GM18511 (cell line): ENCODE measurements around the gene NFATC1.
A peak's percentile ranks its signal among the peaks of the same experiment; 100 is the strongest.
"Not testable (repeated sequence)": the region's sequence is repeated elsewhere in the genome, so short reads cannot be mapped to it uniquely, and the experiment has no call there.

ENCODE experiments used
- ATAC-seq: cut with Tn5 transposase; IDR thresholded peaks from one replicate; pipeline ENCODE4 v1.9.1; 2021; ENCODE audit warnings: mild to moderate bottlenecking, moderate library complexity; ENCODE audit not compliant: unreplicated experiment

NFATC1 gene

GRCh38 chr18:79502782-79503181 lies 107.1 kb downstream of the NFATC1 start:
- no peak for ATAC-seq

GRCh38 chr18:79503406-79503805 lies 107.7 kb downstream of the NFATC1 start:
- ATAC-seq = no peak

GRCh38 chr18:79504034-79504433 lies 108.3 kb downstream of the NFATC1 start:
- no peak for ATAC-seq

- not testable (repeated sequence) for ATAC-seq
These were observed 108.8 kb downstream of the NFATC1 start for GRCh38 chr18:79504495-79504894.

GRCh38 chr18:79505465-79505864 lies 109.7 kb downstream of the NFATC1 start:
- not testable (repeated sequence) for ATAC-seq

GRCh38 chr18:79506191-79507075 lies 110.7 kb downstream of the NFATC1 start:
- ATAC-seq = peak; percentile 33

- no peak for ATAC-seq
These were observed 111.4 kb downstream of the NFATC1 start for GRCh38 chr18:79507076-79507545.

GRCh38 chr18:79507546-79508480 lies 112.1 kb downstream of the NFATC1 start:
- ATAC-seq = no peak

- ATAC-seq = peak; percentile 78
These were observed 113.1 kb downstream of the NFATC1 start for GRCh38 chr18:79508565-79509535.

- ATAC-seq = no peak
These were observed 113.8 kb downstream of the NFATC1 start for GRCh38 chr18:79509536-79509930.

GRCh38 chr18:79510046-79510685 lies 114.4 kb downstream of the NFATC1 start:
- ATAC-seq = no peak

- no peak for ATAC-seq
These were observed 115.1 kb downstream of the NFATC1 start for GRCh38 chr18:79510731-79511241.

GRCh38 chr18:79511271-79511670 lies 115.5 kb downstream of the NFATC1 start:
- ATAC-seq = no peak

- ATAC-seq = no peak
These were observed 116.1 kb downstream of the NFATC1 start for GRCh38 chr18:79511671-79512301.

- ATAC-seq = no peak
These were observed 117.0 kb downstream of the NFATC1 start for GRCh38 chr18:79512461-79513380.

- no peak for ATAC-seq
These were observed 117.8 kb downstream of the NFATC1 start for GRCh38 chr18:79513381-79514081.

- ATAC-seq = no peak
These were observed 119.6 kb downstream of the NFATC1 start for GRCh38 chr18:79515331-79515730.
